DMS 273 (cell line): ENCODE results near the gene ZNF467.

ENCODE experiments used
- DNase-seq: peaks from one replicate; lab custom pipeline; 2025; ENCODE audit not compliant: unreplicated experiment; lab: John Stamatoyannopoulos, UW

ZNF467 gene

GRCh38 chr7:149808311-149808710, 34.9 kb upstream of the ZNF467 start:
- no peak for DNase-seq

GRCh38 chr7:149806726-149807125, 33.3 kb upstream of the ZNF467 start:
- no peak for DNase-seq

- DNase-seq, result peak; percentile 80
These were observed 30.7 kb upstream of the ZNF467 start for GRCh38 chr7:149804106-149804505.

GRCh38 chr7:149803551-149804074, 30.2 kb upstream of the ZNF467 start:
- no peak for DNase-seq

DNA sequence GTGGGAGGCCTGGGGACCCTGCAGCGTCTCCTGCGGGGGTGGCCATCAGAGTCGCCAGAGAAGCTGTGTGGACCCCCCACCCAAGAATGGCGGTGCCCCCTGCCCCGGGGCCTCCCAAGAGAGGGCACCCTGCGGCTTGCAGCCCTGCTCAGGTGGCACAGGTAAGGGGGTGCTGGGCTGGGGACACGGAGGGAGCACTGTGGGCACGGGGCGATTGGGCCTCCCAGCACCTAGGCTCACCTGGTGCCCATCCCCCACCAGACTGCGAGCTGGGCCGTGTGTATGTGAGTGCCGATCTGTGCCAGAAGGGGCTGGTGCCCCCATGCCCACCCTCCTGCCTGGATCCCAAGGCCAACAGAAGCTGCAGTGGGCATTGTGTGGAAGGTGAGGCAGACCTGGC, 29.6 kb upstream of the ZNF467 start:
- no peak for DNase-seq

DNA sequence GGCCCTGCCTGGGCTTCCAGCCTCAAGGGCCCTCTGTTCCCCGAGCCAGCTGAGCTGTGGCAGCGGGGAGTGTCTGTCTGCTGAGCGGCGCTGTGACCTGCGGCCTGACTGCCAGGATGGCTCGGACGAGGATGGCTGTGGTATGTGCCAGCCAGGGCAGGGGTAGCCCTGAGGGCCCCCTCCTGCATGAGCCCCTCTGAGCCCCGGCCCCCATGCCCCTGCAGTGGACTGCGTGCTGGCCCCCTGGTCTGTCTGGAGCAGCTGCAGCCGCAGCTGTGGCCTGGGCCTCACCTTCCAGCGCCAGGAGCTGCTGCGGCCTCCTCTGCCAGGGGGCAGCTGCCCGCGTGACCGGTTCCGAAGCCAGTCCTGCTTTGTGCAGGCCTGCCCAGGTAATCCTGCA, 28.4 kb upstream of the ZNF467 start:
- DNase-seq, result no peak

GRCh38 chr7:149801002-149801566, 27.7 kb upstream of the ZNF467 start:
- DNase-seq, result no peak

DNA sequence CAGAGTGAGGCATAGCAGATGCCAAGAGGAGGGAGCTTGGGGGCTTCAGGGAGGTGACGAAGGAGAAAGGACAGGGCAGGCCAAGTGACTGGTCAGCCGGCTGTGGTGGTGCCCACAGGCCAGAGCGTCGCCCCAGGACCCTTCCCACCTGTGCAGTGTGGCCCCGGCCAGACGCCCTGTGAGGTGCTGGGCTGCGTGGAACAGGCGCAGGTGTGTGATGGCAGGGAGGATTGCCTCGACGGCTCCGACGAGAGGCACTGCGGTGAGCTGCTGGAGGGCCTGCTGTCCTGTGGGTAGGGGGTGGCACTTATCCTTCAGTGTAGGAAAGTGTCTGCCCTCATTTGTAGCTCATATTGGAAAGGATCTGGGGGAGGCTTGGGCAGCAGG, 26.8 kb upstream of the ZNF467 start:
- DNase-seq, result no peak

DNA sequence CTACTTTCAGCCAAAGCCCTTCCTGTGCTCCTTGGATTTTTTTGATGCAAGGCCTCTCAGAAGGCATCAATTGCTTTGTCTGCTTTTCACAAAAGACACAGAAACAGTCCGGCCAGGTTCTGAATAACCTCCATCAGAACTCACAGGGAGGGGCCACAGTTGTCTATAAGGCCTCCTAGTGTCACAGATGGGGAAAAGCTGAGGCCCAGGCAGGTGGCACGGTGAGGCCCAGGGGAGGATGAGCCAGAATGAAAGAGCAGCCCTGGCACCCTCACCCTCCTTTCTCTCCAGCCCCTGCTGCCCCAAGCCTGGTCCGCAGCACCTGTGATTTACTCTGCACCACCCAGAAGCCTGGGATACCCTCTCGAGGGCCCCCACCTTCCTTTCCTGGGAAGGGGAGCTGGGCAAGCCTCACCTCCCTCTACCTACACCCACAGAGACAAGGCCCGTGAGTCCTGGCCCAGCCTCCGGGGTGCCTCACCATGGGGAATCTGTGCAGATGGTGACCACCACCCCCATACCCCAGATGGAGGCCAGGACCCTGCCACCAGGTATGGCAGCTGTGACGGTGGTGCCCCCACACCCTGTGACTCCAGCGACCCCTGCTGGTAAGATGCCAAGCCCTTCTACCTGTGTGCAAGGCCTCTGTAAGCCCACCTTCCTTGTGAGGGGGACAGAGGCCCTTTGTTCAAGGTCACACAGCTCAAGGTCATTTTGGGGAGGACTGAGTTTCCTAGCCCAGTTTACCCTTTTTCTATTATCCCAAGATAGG, 26.2 kb upstream of the ZNF467 start:
- peak; percentile 72 for DNase-seq

GRCh38 chr7:149797771-149798170, 24.4 kb upstream of the ZNF467 start:
- no peak for DNase-seq

DNA sequence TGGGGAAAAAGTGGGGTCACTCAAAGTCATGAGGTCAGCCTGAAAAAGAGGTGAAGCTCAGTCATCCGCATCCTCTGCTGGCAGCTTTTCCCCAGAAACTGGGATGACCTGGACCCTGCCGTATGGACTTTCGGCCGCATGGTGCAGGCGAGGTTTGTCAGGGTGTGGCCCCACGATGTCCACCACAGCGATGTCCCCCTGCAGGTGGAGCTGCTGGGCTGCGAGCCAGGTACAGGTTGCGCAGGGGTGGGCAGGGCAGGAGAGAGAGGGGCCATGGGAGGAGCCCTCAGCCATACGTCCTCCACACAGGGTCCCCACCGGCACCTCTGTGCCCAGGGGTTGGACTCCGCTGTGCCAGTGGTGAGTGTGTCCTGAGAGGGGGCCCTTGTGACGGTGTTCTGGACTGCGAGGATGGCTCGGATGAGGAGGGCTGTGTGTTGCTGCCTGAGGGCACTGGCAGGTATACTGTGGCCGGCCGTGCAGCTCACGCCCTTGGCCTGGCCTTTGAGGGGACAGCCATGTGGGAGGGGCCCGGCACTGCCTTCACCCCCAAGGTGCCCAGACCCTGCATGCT, 23.0 kb upstream of the ZNF467 start:
- no peak for DNase-seq

GRCh38 chr7:149795126-149795525, 21.7 kb upstream of the ZNF467 start:
- no peak for DNase-seq

DNA sequence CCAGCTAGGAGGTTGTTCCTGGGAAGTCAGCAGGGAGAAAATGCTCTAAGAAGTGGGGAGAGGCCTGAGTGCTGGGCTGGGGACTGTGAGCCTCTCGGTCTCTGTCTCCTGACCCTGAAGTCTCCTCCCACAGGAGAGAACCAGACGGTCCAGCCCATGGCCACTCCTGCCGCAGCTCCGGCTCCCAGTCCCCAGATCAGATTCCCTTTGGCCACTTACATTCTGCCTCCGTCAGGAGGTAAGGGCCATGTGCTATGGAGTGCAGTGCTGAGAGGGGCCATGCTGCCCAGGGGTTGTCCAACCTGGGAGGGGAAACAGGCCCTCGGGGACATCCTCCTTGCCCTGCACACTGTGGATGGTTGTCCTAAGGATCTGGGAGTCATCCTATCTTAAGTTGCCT, 21.3 kb upstream of the ZNF467 start:
- DNase-seq, result no peak

DNA sequence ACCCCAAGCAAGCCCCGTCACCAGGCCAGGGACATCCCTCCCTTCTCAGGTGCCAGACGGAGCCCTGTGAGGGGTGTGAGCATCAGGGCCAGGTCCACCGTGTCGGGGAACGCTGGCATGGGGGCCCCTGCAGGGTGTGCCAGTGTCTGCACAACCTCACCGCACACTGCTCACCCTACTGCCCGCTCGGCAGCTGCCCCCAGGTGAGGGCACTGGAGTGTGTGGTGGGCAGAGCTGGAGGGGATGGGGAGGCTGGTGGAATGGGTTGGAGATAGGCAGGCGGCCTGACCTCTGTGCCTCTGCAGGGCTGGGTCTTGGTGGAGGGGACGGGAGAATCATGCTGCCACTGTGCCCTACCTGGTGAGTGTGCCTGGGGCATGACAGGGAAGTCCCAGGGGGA, 19.9 kb upstream of the ZNF467 start:
- DNase-seq, result no peak

DNA sequence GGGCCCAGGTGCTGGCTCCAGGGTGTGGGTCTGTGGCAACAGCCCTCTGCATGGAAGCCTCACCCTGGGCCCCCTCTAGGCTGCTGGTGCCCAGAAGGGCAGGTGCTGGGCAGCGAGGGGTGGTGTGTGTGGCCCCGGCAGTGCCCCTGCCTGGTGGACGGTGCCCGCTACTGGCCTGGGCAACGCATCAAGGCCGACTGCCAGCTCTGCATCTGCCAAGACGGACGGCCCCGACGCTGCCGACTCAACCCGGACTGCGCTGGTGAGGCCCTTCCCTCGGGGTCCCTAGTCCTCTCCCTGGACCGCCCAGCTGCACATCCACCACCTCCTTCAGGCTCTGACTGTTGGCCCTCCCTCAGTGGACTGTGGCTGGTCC, 18.8 kb upstream of the ZNF467 start:
- DNase-seq, result no peak

DNA sequence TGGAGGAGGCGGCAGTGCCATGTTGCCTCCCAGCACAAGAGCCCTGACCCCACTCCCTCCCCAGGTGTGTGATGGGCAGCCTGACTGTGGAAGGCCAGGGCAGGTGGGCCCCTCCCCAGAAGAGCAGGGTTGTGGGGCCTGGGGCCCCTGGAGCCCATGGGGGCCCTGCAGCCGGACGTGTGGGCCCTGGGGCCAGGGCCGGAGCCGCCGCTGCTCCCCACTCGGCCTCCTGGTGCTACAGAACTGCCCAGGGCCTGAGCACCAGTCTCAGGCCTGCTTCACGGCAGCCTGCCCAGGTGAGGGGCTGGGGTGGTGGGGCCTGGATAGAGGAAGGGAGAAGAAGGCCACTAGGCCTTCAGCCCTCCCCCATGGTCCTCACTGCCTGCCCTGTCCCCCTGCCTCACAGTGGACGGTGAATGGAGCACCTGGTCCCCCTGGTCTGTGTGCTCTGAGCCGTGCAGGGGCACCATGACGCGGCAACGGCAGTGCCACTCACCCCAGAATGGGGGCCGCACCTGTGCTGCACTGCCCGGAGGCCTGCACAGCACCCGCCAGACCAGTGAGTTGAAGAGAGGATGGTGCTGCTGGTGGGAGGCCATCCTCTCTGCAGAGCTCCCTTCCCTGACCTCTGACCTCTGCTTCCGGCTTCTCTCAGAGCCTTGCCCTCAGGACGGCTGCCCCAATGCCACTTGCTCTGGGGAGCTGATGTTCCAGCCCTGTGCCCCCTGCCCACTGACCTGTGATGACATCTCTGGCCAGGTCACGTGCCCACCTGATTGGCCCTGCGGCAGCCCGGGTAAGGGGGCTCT, 18.2 kb upstream of the ZNF467 start:
- no peak for DNase-seq

DNA sequence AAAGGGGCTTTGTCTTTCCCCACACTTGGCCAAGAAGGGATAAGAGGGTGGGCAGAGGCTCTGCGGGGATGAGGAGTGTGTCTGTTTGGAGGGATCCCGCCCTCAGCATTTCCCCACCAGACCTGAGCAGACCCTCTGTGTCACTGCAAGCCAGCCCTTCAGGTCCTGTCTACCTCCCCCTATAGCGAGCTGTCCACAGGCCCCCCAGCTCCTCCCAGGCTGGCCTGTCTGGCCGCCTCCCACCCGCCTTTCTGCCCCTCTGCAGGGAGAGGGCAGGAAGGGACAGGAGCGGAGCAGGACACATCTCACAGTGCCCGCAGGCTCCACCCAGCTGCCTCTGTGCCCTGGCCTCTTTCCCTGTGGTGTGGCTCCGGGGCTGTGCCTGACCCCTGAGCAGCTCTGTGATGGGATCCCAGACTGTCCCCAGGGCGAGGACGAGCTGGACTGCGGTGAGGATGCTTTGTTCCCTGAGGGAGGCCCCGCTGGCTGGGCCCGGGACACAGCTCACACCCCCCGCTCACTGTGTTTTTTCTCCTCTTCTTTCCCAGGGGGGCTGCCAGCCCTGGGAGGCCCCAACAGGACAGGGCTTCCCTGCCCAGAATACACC, 17.5 kb upstream of the ZNF467 start:
- no peak for DNase-seq

DNA sequence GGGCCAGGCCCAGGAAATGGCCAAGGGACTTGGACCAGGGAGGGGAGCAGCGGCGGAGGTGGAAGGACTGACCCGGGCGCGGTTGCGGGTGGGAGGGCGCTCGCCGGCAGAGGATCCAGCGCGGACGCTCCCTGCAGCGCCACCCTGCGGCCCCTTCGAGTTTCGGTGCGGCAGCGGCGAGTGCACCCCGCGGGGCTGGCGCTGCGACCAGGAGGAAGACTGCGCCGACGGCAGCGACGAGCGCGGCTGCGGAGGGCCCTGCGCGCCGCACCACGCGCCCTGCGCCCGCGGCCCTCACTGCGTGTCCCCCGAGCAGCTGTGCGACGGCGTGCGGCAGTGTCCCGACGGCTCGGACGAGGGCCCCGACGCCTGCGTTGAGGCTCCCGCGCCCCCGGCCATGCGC, 16.8 kb upstream of the ZNF467 start:
- peak; percentile 75 for DNase-seq

DNA sequence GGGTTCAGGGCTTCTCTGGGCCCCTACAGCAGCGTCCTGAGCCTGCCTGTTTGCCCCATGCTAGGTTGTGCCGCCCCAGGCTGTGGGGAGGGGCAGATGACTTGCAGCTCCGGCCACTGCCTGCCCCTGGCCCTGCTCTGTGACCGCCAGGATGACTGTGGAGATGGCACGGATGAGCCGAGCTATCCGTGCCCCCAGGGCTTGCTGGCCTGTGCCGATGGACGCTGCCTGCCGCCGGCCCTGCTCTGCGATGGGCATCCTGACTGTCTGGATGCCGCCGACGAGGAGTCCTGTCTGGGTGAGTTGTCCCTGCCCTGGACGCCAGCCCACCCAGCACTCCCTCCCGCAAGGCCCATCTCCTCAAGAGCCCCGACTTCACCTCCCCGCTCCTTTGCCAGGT, 15.7 kb upstream of the ZNF467 start:
- DNase-seq, result no peak

DNA sequence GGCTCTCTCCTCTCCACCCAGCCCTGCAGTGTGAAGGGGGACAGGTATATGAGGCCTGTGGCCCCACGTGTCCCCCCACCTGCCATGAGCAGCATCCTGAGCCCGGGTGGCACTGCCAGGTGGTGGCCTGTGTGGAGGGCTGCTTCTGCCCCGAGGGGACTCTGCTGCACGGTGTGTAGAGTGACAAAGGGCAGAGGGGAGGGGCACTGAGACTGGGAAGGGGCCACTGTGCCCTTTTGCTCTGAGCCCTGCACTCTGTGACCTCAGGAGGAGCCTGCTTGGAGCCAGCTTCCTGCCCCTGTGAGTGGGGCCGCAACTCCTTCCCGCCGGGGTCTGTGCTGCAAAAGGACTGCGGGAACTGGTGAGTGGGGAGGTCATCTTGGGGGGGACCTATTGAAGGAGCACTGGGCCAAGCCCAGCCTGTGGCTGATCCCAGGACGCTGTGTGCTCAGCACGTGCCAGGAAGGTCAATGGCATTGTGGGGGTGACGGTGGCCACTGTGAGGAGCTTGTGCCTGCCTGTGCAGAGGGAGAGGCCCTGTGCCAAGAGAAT, 15.0 kb upstream of the ZNF467 start:
- DNase-seq, result no peak
